ENCODE data around the gene CDCP2. TPM values are rescaled to one million over a fixed set of nuclear protein-coding genes. Genes with fewer than 3 reads are reported as not detected.

Gene CDCP2
- total and polyA plus RNA-seq, 2 of the 8 experiments (the other 6 are each of a cell fraction or from before 2014, with no cell fraction given): not detected

DNA sequence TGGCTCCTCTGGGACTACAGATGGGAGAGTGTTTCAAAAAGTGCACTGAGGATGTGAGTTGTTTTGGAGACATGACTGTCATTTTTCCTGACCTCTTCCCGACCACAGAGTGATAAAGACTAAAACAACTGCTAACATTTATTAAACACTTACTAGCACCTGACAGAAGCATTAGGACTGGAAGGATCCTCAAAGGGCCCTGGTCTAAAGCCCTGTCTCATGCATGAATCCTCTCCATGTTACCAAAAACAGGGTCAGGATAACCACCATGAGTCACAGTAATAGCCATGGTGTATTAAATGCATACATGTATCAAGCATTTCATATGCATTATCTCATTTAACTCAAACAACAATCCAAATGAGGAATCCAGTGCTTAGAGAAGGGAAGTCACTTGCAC lies 35.5 kb upstream of the CDCP2 start:
- Histone ChIP-seq H4K91ac (replicated peaks; ENCODE audit: insufficient read length, low read length) (no peak overlapping the region), H3K9me3 (ENCODE audit: insufficient read depth in 2 of 2, low read depth in 1 of 2, low read length in 1 of 2) (no peaks in the 10 kb centered on the region), H2BK5ac (ENCODE audit: low read depth, low read length) (no peak overlapping the region), H3K18ac (ENCODE audit: extremely low read depth, low read length) (no peak overlapping the region), H3K27me3 (replicated peaks in 1 of 4; ENCODE audit: control insufficient read depth in 3 of 4, extremely low read depth in 1 of 4, insufficient read depth in 3 of 4, low read length in 3 of 4) (no peaks in the 10 kb centered on the region), H3K4me1 (replicated peaks in 1 of 4; ENCODE audit: control insufficient read depth in 3 of 4, insufficient read depth in 4 of 4, low read length in 3 of 4) (no peaks in the 10 kb centered on the region), H2BK15ac (ENCODE audit: low read length) (no peak overlapping the region), H2BK120ac (replicated peaks; ENCODE audit: low read depth, low read length) (no peak overlapping the region), H3K27ac (ENCODE audit: low read depth, low read length) (no peak overlapping the region), H3K4me3 (ENCODE audit: extremely low read depth in 1 of 4, insufficient read depth in 2 of 4, low read depth in 3 of 4, low read length in 4 of 4) (no peak overlapping the region), H3K9ac (replicated peaks in 1 of 4; ENCODE audit: extremely low read depth in 1 of 4, low read depth in 3 of 4, low read length in 3 of 4) (no peak overlapping the region), H4K20me1 (replicated peaks in 1 of 2; ENCODE audit: control insufficient read depth in 1 of 2, insufficient read depth in 2 of 2, low read length in 2 of 2) (peaks cover 0 to 2% of the 10 kb centered on the region in 2 experiments), H3K79me1 (ENCODE audit: low read depth, low read length) (0 out of 2 replicates have a peak, but pooled peaks cover 2% of the 10 kb centered on the region), H3K14ac (ENCODE audit: insufficient read length) (no peak overlapping the region), H2AK5ac (ENCODE audit: low read depth, low read length) (no peak overlapping the region), H3K4ac (replicated peaks; ENCODE audit: insufficient read length, low read depth, low read length) (no peak overlapping the region), H3K56ac (replicated peaks; ENCODE audit: insufficient read length, low read depth, low read length) (no peak overlapping the region), H2BK12ac (ENCODE audit: low read depth, low read length) (no peak overlapping the region), H3K23me2 (ENCODE audit: low read depth, low read length) (no peaks in the 10 kb centered on the region), H4K5ac (ENCODE audit: insufficient read length, low read depth, low read length) (no peak overlapping the region), H3K4me2 (ENCODE audit: insufficient read depth in 1 of 2, low read depth in 2 of 2, low read length in 2 of 2) (no peak overlapping the region), H2BK20ac (ENCODE audit: low read length) (no peak overlapping the region), H3K36me3 (ENCODE audit: control insufficient read depth in 2 of 4, insufficient read depth in 4 of 4, low read length in 3 of 4) (peaks cover 0 to 5% (median under 1%) of the 10 kb centered on the region in 4 experiments; a peak in 2 of 8 replicates), H3K23ac (ENCODE audit: insufficient read length) (no peak overlapping the region), H2AFZ (ENCODE audit: low read length) (no peak overlapping the region), H4K8ac (ENCODE audit: extremely low read depth, insufficient read depth, low read length) (no peak overlapping the region), H3K79me2 (ENCODE audit: control insufficient read depth in 1 of 2, insufficient read depth in 2 of 2, low read length in 2 of 2) (no peaks in the 10 kb centered on the region)
- POLR2A ChIA-PET (ENCODE audit: partially characterized antibody): interaction anchor here (1.0 to 2.2 kb wide), 4 partner anchors 8 to 42 kb away, joined by 3 to 7 read pairs (median 4); partner anchors contain the start of genes CYB5RL and MRPL37
- CTCF ChIA-PET (ENCODE audit: partially characterized antibody): interaction anchor here (0.6 to 1.4 kb wide), 4 partner anchors 9 to 196 kb away, joined by 3 to 4 read pairs (median 3); partner anchors contain the start of genes CYB5RL and MRPL37
- WGBS, 2 experiments (ENCODE audit: extremely low coverage in 1 of 2, insufficient coverage in 1 of 2, insufficient read length in 1 of 2, insufficient replicate concordance in 2 of 2, low coverage in 1 of 2, low lambda C conversion rate in 2 of 2, missing lambda C conversion rate in 1 of 2): 87% methylated on average over 1 of the region's 1 CpG; no CpG with 5 or more reads in 1 of the 2 experiments
- no peak for TF ChIP-seq POLR2AphosphoS5 (IDR thresholded peaks at IDR 0.05; ENCODE audit: low read depth, low read length)
- TF ChIP-seq CEBPB (IDR thresholded peaks at IDR 0.05; ENCODE audit: low read depth, low read length): no peak
- no peak for DNase-seq (ENCODE audit: low read depth in 1 of 2, low spot score in 2 of 2)
- no peak for FAIRE-seq

All from H1 (cell line).